CD4-positive, alpha-beta memory T cell (primary cell): ENCODE data around the gene ADAMTSL1. TPM values are rescaled to one million over a fixed set of nuclear protein-coding genes. Genes with fewer than 3 reads are reported as not detected.

Source experiments
- CTCF ChIA-PET: fragments of 350-600 bp; sonication (Branson Sonifier 250); formaldehyde crosslinking; loops from one replicate; lab custom pipeline; 2021; ENCODE audit warnings: inconsistent platforms; ENCODE audit not compliant: partially characterized antibody; lab: Charles Lee
- POLR2A ChIA-PET: fragments of 350-600 bp; sonication (Branson Sonifier 250); formaldehyde crosslinking; loops from one replicate; lab custom pipeline; 2021; ENCODE audit not compliant: partially characterized antibody; lab: Charles Lee
- DNase-seq, 5 donors: peaks; one replicate each; pipeline versions ENCODE4 v3.0.0 to v3.0.0-alpha.2; 2020 to 2022; ENCODE audit warnings: mixed read lengths in 1 of 5
- H3K27ac ChIP-seq: one replicate; pipeline ENCODE4 v1.7.0; 2013; ENCODE audit warnings: low read depth, low read length
- H3K27me3 ChIP-seq: 2 replicates; pipeline ENCODE4 v1.7.0; 2013; ENCODE audit warnings: mild to moderate bottlenecking, low read length, moderate library complexity; ENCODE audit not compliant: insufficient read depth
- H3K36me3 ChIP-seq: 2 replicates; pipeline ENCODE4 v1.7.0; 2013; ENCODE audit warnings: mild to moderate bottlenecking, low read length, moderate library complexity; ENCODE audit not compliant: insufficient read depth
- H3K4me1 ChIP-seq: 2 replicates; pipeline ENCODE4 v1.7.0; 2013; ENCODE audit warnings: mild to moderate bottlenecking, low read length, moderate library complexity; ENCODE audit not compliant: insufficient read depth
- H3K4me3 ChIP-seq, 2 donors: one replicate each; pipeline ENCODE4 v1.7.0; 2013; ENCODE audit warnings: low read length in 2 of 2, mild to moderate bottlenecking in 1 of 2
- H3K9me3 ChIP-seq, 2 donors: one replicate each; pipeline ENCODE4 v1.7.0; 2013; ENCODE audit warnings: low read length in 2 of 2, control low read depth in 1 of 2; ENCODE audit not compliant: control insufficient read depth in 1 of 2
- H3K27ac Mint-ChIP-seq, 7 donors: one replicate each; pipeline ENCODE4 v1.8.0; 2020 to 2021; ENCODE audit warnings: mixed read lengths in 7 of 7, mild to moderate bottlenecking in 6 of 7, inconsistent platforms in 3 of 7, moderate library complexity in 3 of 7
- H3K27me3 Mint-ChIP-seq, 2 donors: one replicate each; pipeline ENCODE4 v1.8.0; 2020 to 2021; ENCODE audit warnings: mixed read lengths in 2 of 2
- H3K36me3 Mint-ChIP-seq, 2 donors: one replicate each; pipeline ENCODE4 v1.8.0; 2020 to 2021; ENCODE audit warnings: mixed read lengths in 2 of 2, inconsistent platforms in 1 of 2, mild to moderate bottlenecking in 1 of 2
- H3K4me1 Mint-ChIP-seq, 4 donors: one replicate each; pipeline ENCODE4 v1.8.0; 2020 to 2021; ENCODE audit warnings: mixed read lengths in 4 of 4, mild to moderate bottlenecking in 1 of 4
- H3K4me3 Mint-ChIP-seq, 8 donors: one replicate each; pipeline ENCODE4 v1.8.0; 2020 to 2021; ENCODE audit warnings: mixed read lengths in 8 of 8, mild to moderate bottlenecking in 7 of 8, moderate library complexity in 6 of 8, inconsistent platforms in 3 of 8
- H3K9me3 Mint-ChIP-seq, 8 donors: one replicate each; pipeline ENCODE4 v1.8.0; 2020 to 2021; ENCODE audit warnings: mixed read lengths in 8 of 8, mild to moderate bottlenecking in 5 of 8, inconsistent platforms in 3 of 8, moderate library complexity in 1 of 8
- intact Hi-C: fragments of 100-400 bp; cut with micrococcal nuclease; formaldehyde crosslinking; loops from one replicate; pipeline ENCODE4 v1.15.1; 2023
- polyA plus RNA-seq, 2 donors: library from polyadenylated mRNA; unstranded; fragments of 300-500 nt; fragmentation: Illumina TruSeq; gene quantifications; one replicate each; pipeline ENCODE4 v1.2.3, GENCODE V29; 2021
- total RNA-seq, 2 experiments: library from RNA; stranded (reverse); gene quantifications; one replicate each; pipeline ENCODE4 v1.2.3, GENCODE V29; 2021

Gene ADAMTSL1
- total and polyA plus RNA-seq, 4 experiments from 2014 or later, result not detected

- no peak overlapping the region for H3K27ac ChIP-seq
- Mint-ChIP-seq H3K27me3 (peaks cover 0 to 3% of the 10 kb centered on the region in 2 donors), H3K36me3 (no peaks in the 10 kb centered on the region), H3K4me1 (no peaks in the 10 kb centered on the region), H3K9me3 (peaks cover 0 to 8% (median under 1%) of the 10 kb centered on the region in 8 donors), H3K27ac (no peak overlapping the region), H3K4me3 (no peak overlapping the region)
- no peaks in the 10 kb centered on the region for H3K9me3 ChIP-seq
- ChIA-PET CTCF (no interaction called here), POLR2A (no interaction called here)
- intact Hi-C loops, result no loop called here
- DNase-seq, result no peak
- H3K4me1 ChIP-seq, result no peaks in the 10 kb centered on the region
- H3K4me3 ChIP-seq, result no peak overlapping the region
- no peaks in the 10 kb centered on the region for H3K27me3 ChIP-seq
- H3K36me3 ChIP-seq, result no peaks in the 10 kb centered on the region
Measured at GRCh38 chr9:18710065-18710464, 236.1 kb downstream of the ADAMTSL1 start.

- Histone ChIP-seq H3K4me3 (no peak overlapping the region), H3K36me3 (no peaks in the 10 kb centered on the region), H3K27me3 (no peaks in the 10 kb centered on the region), H3K9me3 (no peaks in the 10 kb centered on the region), H3K27ac (no peak overlapping the region), H3K4me1 (no peaks in the 10 kb centered on the region)
- H3K36me3 Mint-ChIP-seq, result no peaks in the 10 kb centered on the region
- ChIA-PET POLR2A (interaction anchor here (0.9 kb wide), 1 partner anchor 9 kb away, joined by 3 read pairs; no protein-coding TSS in a partner anchor), CTCF (no interaction called here)
- no peak overlapping the region for H3K4me3 Mint-ChIP-seq
- no peaks in the 10 kb centered on the region for H3K4me1 Mint-ChIP-seq
- no peak overlapping the region for H3K27ac Mint-ChIP-seq
- no peak for DNase-seq
- intact Hi-C loops, result no loop called here
- no peaks in the 10 kb centered on the region for H3K27me3 Mint-ChIP-seq
- peaks cover 0 to 2% (median 0%) of the 10 kb centered on the region in 8 donors for H3K9me3 Mint-ChIP-seq
Measured at GRCh38 chr9:18717759-18718158, 243.8 kb downstream of the ADAMTSL1 start.

GRCh38 chr9:18718393-18718792 is 244.4 kb downstream of the ADAMTSL1 start:
- ChIA-PET CTCF (no interaction called here), POLR2A (no interaction called here)
- Mint-ChIP-seq H3K27me3 (no peaks in the 10 kb centered on the region), H3K4me3 (no peak overlapping the region), H3K4me1 (no peaks in the 10 kb centered on the region), H3K9me3 (peaks cover 0 to 2% (median 0%) of the 10 kb centered on the region in 8 donors), H3K27ac (no peak overlapping the region), H3K36me3 (no peaks in the 10 kb centered on the region)
- no peaks in the 10 kb centered on the region for H3K27me3 ChIP-seq
- intact Hi-C loops, result no loop called here
- H3K4me1 ChIP-seq, result no peaks in the 10 kb centered on the region
- H3K9me3 ChIP-seq, result no peaks in the 10 kb centered on the region
- no peak overlapping the region for H3K4me3 ChIP-seq
- H3K27ac ChIP-seq, result no peak overlapping the region
- no peak for DNase-seq
- no peaks in the 10 kb centered on the region for H3K36me3 ChIP-seq

- Mint-ChIP-seq H3K36me3 (no peaks in the 10 kb centered on the region), H3K4me1 (no peaks in the 10 kb centered on the region), H3K4me3 (no peak overlapping the region), H3K27me3 (no peaks in the 10 kb centered on the region), H3K27ac (no peak overlapping the region), H3K9me3 (peaks cover 0 to 2% (median 0%) of the 10 kb centered on the region in 8 donors)
- Histone ChIP-seq H3K36me3 (no peaks in the 10 kb centered on the region), H3K4me3 (no peak overlapping the region), H3K27me3 (no peaks in the 10 kb centered on the region), H3K9me3 (no peaks in the 10 kb centered on the region), H3K4me1 (no peaks in the 10 kb centered on the region), H3K27ac (no peak overlapping the region)
- intact Hi-C loops, result no loop called here
- CTCF ChIA-PET, result no interaction called here
- POLR2A ChIA-PET, result no interaction called here
- DNase-seq, result no peak
Measured at GRCh38 chr9:18718932-18719331, 245.0 kb downstream of the ADAMTSL1 start.

- H3K4me1 Mint-ChIP-seq, result no peaks in the 10 kb centered on the region
- intact Hi-C loops, result no loop called here
- Histone ChIP-seq H3K4me1 (no peaks in the 10 kb centered on the region), H3K36me3 (no peaks in the 10 kb centered on the region), H3K9me3 (no peaks in the 10 kb centered on the region), H3K27me3 (no peaks in the 10 kb centered on the region), H3K4me3 (no peak overlapping the region), H3K27ac (no peak overlapping the region)
- ChIA-PET POLR2A (no interaction called here), CTCF (no interaction called here)
- no peaks in the 10 kb centered on the region for H3K36me3 Mint-ChIP-seq
- peaks cover 0 to 2% (median 0%) of the 10 kb centered on the region in 8 donors for H3K9me3 Mint-ChIP-seq
- H3K4me3 Mint-ChIP-seq, result no peak overlapping the region
- DNase-seq, result no peak
- H3K27ac Mint-ChIP-seq, result no peak overlapping the region
- H3K27me3 Mint-ChIP-seq, result no peaks in the 10 kb centered on the region
Measured at GRCh38 chr9:18720691-18721090, 246.7 kb downstream of the ADAMTSL1 start.

- DNase-seq, result no peak
- no peaks in the 10 kb centered on the region for H3K36me3 ChIP-seq
- peaks cover 0 to 2% (median 0%) of the 10 kb centered on the region in 8 donors for H3K9me3 Mint-ChIP-seq
- no peaks in the 10 kb centered on the region for H3K4me1 ChIP-seq
- no peak overlapping the region for H3K27ac ChIP-seq
- no peaks in the 10 kb centered on the region for H3K9me3 ChIP-seq
- no peak overlapping the region for H3K4me3 Mint-ChIP-seq
- no peaks in the 10 kb centered on the region for H3K27me3 Mint-ChIP-seq
- no peaks in the 10 kb centered on the region for H3K36me3 Mint-ChIP-seq
- H3K4me3 ChIP-seq, result no peak overlapping the region
- H3K4me1 Mint-ChIP-seq, result no peaks in the 10 kb centered on the region
- ChIA-PET POLR2A (no interaction called here), CTCF (no interaction called here)
- no peak overlapping the region for H3K27ac Mint-ChIP-seq
- no peaks in the 10 kb centered on the region for H3K27me3 ChIP-seq
- intact Hi-C loops, result no loop called here
Measured at GRCh38 chr9:18721267-18721994, 247.5 kb downstream of the ADAMTSL1 start.

GRCh38 chr9:18721995-18722310 is 248.0 kb downstream of the ADAMTSL1 start:
- H3K36me3 Mint-ChIP-seq, result no peaks in the 10 kb centered on the region
- H3K36me3 ChIP-seq, result no peaks in the 10 kb centered on the region
- H3K27ac ChIP-seq, result no peak overlapping the region
- no peaks in the 10 kb centered on the region for H3K4me1 Mint-ChIP-seq
- no peaks in the 10 kb centered on the region for H3K9me3 ChIP-seq
- ChIA-PET CTCF (no interaction called here), POLR2A (no interaction called here)
- no peaks in the 10 kb centered on the region for H3K4me1 ChIP-seq
- intact Hi-C loops, result no loop called here
- H3K27me3 Mint-ChIP-seq, result no peaks in the 10 kb centered on the region
- H3K4me3 Mint-ChIP-seq, result no peak overlapping the region
- no peak overlapping the region for H3K27ac Mint-ChIP-seq
- DNase-seq, result no peak
- H3K9me3 Mint-ChIP-seq, result peaks cover 0 to 2% (median 0%) of the 10 kb centered on the region in 8 donors
- no peaks in the 10 kb centered on the region for H3K27me3 ChIP-seq
- H3K4me3 ChIP-seq, result no peak overlapping the region
